ENCODE data around the gene CENPP. TPM values are rescaled to one million over a fixed set of nuclear protein-coding genes. Genes with fewer than 3 reads are reported as not detected.

Gene CENPP
- total RNA-seq, 1 donor from 2014 or later, result 10.6 TPM

DNA sequence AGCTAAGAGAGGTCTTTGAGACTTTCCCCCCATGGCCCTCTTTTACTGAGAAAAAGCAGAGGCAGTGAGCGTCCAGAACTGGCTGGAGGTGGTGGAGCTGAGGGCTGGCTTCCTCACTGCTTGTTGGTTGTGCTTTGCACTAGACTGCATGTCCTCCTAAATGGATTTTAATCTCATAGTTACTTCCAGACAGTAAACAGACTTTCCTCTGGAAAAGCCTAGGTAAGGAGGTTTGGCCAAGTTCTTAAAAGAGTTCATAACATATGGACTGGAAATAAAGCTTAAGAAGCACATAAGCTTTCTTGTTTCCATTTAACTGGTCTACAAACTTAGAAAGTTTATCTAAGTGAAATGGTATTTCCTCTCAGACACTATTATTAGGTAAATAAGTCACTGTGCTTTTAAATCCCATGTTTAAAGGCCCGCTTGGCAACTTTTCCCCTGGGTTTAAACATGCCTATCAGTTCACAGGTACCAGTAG is 154.6 kb downstream of the CENPP start:
- no peak for DNase-seq (ENCODE audit: low spot score)

DNA sequence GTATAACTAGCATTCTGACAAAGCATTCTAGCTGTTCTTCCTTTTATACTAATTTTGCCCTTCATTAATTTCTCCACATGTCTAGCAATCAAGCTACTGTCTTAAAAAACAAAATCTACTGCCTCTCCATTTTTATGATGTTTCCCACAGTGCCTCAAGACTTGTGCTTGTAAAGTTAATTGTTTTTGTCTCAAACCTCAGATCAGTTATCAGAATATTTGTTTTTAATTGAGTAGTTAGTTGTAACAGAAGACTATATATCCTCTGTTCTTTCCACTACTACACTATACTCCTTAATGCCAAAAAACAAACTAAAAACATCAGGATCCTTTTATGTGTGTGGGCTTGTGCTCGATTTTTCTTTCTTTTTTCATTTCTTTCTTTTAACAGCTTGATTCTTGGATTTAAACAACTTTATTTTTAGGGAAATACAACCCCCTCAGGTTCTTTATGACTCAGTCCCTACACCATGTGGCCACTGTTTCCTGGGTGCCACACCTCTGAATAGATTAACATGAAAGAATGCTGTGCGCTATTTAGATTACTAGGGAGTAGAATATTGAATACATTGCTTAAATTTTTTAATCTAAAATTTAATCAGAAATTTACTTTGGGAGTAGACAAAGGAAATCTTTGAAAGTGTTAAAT is 155.4 kb downstream of the CENPP start:
- DNase-seq (ENCODE audit: low spot score), result no peak

DNA sequence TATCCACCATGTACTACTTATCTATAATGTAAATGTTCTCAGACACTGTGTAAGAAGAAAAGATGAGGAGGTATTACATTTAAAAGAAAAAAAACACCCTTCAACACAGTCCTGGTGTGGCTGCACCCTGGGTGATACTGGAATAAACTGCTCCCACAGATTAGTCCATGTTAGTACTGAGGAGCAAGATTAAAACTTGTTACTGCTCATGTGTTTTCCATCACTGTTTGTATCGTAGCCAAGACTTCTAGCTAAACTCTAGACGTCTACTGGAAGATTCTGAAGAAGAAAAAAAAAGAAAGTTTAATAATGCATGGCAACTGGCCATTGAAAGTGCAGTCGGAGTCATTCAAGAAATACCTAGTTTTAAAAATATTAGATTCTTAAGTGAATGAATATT is 156.6 kb downstream of the CENPP start, which contains the start of gene ASPN:
Gene ASPN (minus strand): TSS at position 178 of the 400 bp plus-strand sequence.
- no peak for DNase-seq (ENCODE audit: low spot score)

DNA sequence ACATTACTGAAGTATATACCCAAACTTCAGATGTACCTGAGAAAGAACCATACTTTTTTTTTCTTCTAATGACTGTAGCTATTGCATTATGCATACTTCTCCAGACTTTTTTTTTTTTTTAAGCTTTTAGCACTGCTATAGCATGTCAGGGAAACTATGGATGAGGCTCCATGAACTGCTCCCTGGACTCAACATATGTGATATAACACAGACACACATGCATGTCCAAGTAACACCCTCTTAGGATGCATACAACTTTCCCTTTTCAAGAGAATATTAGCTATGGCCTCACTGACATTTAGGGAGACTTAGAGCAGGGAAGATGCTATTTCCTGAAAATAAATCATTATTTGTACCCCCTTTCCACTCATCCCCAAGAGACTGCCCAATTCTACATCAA is 157.1 kb downstream of the CENPP start:
- DNase-seq (ENCODE audit: low spot score), result no peak

DNA sequence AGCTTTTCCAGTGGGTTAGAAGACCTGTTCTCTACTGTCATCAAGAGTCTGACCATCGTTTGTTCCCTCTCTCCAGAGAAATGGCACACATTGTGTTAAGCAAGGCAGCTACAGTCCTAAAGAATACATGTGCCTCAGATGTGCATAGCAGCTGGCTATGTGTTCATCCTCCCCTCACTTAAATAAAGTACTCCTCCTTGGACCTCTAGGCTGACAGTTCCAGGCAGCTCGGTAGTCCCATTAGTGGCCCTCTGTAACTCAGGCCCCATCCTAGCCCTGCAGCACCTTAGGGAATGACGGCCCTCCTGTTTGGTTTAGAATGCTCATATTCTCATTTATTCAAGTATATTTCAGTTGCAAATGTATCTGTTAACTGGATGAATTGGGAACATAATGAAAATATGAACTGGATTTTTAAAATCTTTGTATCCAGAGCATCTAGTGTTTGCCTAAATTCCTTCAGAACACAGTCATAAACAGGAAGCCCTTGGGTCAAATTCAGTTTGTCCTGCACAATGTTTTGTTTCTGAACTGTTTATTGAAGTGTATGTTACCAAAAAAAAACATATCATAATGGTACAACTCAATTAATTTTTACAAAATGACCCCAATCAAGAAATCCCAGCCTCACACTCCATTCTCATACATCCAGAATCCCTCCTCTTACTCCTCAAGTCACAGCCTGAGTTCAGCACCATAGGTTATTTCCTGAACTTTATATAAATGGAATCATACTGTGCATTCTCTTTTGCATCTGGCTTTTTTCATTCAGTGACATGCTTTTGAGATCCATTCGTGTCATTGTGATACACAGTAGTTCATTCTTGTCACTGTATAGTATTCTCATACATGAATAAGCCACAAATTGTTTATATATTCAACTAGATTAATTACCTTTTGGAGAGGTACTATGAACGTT is 158.1 kb downstream of the CENPP start:
- DNase-seq (ENCODE audit: low spot score), result no peak

DNA sequence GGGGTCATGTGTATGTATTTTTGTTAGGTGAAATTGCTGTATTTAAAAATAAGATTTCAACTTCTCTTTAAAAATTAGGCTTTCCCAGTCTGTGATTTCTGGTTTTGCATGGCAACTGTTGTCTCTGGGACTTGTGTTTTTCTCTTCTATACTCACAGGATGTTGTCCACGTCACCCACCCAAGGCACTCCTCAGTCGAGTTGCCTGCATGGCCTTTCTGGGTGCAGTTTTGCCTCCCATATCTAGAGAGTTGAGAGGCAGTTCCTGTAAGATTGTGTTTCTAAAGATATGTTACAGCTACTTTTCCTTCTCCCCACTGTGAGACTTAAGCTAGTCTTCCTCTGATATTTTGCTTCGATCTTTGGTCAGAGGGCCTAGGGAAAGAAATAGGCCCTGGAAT is 158.8 kb downstream of the CENPP start:
- DNase-seq (ENCODE audit: low spot score), result no peak

DNA sequence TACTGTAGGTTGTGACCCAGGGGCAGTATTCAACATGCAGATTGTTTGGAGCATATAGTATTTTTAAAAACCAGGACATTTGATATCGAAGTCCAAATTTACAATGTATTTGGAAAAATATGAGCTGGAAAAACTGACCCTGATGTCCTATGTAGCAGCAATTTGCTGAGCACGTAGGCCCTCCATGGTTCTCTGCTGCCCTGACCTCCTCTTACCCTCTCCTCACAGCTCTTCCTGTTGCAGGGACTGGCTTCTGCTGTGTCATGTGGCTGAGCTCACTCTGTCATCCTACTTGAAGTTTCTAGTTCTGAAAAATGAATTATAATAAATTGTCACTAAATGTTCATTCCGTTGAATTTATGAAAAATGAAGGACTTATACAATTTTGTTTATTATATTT is 160.6 kb downstream of the CENPP start:
- DNase-seq (ENCODE audit: low spot score), result no peak

DNA sequence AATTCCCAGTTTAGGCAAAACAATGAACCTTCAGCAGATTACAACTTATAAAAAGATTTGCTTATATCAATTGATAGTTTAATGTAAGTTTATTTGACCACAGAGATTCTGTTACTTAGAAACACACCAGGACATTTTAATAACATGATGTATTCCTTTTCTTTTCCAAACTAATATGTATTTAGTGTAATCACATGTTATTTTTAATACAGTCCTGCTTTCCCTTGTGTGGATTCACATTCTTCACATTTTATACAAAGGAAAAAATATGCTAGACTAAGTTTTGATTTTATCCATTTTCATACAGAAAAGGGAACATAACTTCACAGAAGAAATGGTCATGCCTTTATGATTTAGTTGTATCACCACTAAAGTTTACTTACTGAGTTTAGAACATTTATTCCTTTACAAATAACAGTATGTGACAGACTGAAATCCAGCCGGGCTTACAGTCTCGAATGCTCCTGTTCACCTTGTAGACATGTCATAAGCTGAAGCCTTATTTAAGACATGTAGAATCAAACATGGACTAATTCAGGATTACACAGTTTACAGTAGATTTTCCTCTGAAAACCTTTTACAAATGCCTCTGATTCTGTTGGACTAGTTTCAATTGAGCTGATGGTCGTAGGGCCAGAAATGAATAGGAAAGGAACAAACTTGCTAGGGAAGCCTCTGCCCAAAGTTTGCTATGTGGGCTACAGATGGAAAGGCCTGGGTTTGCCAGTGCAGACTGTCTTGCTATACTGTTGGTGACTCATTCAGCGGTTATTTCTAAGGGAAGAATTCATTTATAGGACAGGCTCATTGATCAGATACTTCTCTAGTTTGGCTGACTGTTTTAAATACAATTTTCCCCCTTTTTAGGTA is 163.2 kb downstream of the CENPP start:
- no peak for DNase-seq (ENCODE audit: low spot score)

DNA sequence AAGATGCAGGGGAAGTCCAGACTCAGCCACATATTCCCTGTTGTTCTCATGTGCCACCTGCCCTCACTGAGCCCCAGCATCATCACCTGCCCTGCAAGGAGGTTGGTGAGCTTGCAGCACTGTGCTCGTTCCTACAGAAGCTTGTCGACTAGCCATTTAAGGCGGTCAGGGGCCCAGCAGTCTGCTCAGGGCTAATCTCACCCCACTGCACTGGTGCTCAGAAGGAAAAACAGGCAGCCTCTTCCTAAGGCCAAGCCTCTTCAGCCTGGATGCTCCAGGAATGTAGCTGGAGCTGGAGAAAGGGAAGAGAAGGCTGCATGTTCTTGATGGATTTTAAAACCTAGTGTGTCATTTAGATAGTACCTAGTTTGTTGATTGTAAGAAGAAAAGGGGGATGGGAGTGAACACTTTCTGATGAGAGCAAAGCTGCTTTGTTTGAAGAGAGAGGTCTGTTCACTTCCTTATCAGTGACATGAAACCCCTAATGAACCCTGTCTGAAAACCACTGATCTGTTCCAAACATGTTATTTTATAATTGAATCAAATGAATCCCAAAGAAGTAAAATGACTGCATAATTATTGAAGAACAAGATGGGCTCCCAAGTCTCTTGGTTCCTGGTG is 167.1 kb downstream of the CENPP start:
- DNase-seq (ENCODE audit: low spot score), result no peak

DNA sequence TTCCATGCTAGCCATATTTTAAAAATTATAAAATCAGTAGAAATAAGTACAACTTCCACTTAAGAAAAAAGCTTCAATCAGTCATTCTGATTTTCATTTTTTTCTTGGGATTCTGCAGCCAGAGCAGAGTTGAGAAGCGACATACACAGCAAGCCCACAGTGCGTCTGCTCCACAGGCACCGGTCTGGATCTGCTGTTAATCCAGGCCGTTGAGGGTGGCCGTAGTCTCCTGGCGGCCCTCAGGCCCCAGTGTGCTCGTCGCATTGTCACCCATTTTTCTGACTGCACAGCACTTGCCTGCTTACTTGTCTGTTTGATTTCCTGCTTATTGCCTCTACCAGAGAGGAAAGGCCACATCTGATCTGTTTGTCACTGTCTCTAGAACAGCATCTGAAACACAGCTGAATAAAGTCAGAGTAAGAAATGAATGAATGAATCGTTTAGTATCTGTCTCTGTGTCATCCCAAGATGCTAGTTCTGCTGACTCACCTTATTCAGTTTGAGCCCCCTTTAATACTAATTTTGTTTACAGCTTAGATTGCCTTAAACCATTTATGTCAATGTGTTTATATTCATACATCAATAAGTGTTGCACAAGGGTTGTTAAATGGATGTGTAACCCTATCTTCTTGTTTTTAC is 168.1 kb downstream of the CENPP start:
- no peak for DNase-seq (ENCODE audit: low spot score)

DNA sequence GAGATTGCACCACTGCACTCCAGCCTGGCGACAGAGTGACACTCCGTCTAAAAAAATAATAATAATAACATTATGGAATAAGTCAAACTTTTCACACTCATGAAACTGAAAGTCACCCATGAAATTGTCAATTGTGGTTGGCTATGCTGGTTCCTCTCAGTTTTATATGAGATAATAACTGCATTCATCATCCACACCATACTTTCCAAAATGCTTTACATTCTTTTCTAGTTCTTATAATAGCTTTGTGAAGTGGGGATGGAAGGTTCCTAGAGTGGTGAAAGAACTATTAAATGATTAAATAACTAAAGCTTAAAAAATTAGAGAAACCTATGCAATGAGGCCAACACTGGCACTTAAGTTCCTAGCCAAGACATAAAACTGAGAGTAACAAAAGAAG is 169.1 kb downstream of the CENPP start:
- no peak for DNase-seq (ENCODE audit: low spot score)

DNA sequence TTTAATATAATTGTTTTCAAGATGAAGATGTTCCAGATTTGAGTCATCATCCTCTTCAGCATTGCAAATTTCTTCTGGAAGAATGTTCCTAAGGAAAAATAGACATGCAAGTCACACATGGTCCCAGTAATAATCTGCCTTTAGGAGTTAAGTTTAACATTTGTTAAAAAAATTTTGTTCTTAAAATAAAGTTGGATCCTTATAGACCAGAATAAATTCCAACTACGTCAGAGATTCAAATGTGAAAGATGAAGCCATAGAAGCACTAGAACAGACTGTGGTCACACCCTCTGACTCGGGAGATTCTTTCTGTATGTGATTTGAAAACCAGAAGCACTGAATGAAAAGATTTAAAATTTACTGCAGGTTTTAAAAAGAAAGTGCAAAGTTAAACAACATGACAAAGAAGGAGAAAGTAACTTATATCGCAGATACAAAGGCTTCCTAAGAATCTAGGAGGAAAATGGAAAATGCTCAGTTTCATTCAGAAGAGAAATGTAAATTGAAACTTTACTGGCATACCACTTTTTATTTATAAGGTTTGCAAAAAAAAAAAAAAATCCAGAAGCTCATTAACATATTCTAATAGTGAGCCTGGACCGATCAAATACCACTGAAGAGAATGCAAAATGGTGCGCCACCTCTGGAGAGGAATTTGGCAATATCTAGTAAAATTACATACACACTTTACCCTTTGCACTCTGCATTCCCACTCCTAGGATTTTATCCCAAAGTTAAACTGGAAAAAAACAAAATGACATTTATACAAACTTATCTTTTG is 170.8 kb downstream of the CENPP start:
- DNase-seq (ENCODE audit: low spot score), result no peak

DNA sequence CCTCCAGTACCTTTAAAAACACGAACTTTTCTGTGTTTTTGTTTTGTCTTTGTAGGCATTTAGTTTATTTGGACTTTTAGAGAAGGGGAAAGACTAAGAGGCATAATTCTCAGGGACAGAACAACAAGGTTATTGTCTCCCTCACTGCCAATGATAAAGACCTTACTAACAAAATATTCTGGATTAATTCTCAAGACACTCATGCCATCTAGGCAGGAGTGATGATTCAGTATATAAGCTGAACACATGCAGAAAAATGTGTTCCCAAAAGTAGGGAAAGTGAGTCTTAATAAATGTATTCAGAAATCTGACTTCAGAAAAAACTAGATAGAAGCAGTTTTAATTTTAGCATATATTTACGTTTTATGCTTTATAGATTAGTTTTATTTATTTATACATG is 173.9 kb downstream of the CENPP start:
- DNase-seq (ENCODE audit: low spot score), result no peak

DNA sequence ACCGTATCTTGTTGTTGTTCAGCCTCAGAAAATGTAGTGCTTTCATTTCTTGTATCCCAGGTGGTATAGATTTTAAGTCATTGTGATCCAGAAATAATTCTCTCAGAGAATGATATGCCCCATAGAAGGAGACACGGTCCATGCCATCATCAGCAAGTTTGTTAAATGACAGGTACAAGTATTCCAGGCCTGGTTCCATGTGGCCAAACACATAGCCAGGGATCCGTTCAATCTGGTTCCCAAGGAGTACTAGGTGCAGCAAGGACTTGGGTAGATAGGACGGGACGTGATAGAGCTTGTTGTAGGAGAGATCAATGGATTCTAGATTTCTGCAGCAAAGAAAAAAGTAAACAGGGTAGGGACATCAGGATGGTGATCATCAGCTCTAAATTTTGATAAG is 175.0 kb downstream of the CENPP start:
- no peak for DNase-seq (ENCODE audit: low spot score)

DNA sequence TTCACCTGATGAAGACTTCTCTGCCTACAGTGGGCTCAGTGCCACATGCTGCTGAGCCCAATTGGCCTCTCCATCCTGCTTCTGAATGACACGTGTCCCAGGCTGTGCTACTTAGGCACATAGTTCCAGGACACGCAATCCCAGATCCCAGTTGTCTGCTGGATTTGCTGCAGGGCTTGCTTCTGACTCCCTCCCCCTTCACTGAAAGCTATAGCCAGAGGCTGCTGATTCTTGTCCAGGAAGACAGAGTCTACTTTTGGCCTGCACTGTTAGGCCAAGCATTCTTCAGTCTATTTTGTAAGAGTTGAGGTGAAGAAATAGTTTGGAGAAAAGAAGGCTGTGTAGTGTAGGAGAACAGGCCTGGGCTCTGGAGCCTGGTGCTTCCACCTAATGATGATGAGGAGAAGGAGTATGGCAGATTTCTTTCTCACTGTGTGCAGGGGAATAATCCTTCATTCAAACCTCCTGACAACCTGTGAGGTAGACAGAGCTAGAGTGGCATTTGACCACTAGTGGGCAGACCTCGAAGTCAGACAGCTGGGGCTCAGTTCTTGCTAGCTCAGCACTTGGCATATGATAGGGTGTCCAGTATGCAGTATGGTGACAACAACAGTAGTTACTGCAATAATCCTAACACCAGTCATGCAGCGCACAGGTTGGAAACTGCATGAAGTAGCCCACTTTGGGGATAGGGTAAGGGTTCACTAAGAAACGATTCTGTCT is 176.1 kb downstream of the CENPP start:
- no peak for DNase-seq (ENCODE audit: low spot score)

DNA sequence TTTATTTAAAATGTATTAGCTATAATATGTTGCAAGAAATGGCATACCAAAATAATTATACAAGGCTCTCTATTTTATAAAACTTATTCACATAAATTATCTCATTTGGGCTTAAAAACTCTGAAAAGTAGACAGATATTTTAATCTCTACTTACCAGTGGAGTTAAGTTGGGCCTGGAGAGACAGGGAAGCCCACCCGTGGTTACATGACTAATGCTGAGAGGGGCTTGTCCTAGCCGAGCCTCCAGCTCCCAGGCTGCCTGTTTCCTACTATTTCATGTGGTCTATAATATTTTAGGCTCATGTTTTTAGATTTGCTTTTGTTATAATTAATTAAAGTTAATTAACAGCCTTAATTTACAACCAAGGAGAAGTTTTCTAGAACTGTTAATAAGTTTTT is 177.4 kb downstream of the CENPP start:
- no peak for DNase-seq (ENCODE audit: low spot score)

DNA sequence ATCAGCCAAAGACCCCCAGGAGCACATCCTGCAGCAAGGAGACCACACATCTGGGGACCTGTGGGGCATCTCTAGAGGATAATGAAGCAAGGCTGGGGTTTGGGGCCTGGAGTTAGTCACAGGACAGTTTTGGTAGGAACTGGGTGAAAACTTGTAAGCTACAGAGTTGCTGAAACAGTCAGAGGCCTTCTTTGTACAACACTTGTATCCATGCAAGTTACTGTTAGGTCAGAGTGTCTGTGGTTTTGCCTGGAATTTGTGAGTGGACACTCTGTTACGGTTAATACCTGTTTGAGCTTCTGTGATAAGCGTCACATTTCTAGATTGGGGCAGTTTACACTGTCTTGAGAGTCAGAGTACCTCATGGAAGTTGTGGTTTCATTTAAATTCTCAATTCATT is 179.1 kb downstream of the CENPP start:
- DNase-seq (ENCODE audit: low spot score), result no peak

DNA sequence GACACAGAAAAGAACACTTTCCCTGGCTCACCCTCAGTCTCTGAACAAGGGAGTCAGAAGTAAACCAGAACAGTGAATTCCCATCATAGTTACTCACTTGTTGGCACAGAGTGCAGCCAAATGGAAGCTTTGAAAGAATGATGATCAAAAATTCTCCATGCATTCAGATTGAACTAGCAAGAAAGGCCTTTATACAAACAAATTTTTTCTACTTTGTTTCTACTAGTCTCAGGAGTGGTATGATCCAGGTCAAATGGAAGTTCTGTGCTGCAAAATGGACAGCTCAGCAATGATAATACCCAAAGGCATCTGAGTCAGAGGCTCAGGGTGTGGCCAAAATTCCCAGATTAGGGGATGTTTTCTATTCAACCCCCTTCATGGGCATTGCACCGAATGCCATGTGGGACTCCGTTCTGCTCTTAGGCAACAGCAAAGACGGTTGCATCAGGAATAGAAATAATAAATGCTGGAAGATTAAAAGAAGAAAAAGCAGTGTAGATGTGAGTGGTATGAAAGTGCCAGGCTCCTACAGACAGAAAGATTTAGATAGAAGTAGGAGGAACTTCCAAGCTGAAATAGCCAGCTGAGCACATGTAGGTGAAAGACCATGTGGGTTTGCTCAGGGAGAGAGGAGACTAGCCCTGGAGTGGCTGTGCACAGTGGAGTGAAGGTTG is 180.6 kb downstream of the CENPP start:
- no peak for DNase-seq (ENCODE audit: low spot score)

DNA sequence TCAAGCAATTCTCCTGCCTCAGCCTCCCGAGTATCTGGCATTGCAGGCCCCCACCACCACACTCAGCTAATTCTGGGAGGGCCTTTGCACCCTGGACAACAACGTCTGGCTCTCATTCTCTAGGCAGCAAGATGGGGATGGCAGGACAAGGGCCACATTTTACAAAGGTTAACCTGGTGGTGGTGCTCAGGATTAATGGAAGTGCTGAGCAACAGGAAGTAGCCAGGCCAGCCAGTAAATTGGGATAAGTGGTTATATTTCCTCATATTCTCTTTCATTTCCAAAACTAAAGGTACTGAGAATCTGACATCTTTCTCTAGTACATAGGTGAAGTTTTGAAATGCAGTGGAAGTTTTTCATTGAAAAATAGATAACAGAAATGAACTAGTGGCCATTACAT is 181.3 kb downstream of the CENPP start:
- DNase-seq (ENCODE audit: low spot score), result no peak
